ENCODE results near the gene FSHR. TPM values are rescaled to one million over a fixed set of nuclear protein-coding genes. Genes with fewer than 3 reads are reported as not detected.

FSHR gene
- total RNA-seq, 1 donor from 2014 or later: 0.19 TPM

DNA sequence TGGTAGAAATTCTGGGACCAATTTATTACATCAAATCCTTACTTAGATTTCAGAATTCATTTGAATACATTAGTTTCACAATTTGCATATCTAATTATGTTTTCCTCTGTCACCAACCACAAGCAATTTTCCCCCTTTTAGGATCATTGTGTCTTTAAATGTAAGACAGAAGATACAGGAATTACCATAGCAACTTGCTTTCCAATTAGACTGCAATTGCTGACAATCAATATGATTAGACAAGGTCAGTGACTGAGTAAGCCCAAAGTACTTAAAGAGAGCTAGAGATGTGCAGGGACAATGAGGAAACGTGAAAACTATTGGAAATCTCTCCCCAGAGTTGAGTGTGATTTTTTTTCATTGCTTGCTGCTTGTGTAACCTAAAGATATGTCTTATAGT, 121.4 kb downstream of the FSHR start:
- DNase-seq (ENCODE audit: low read depth): no peak

DNA sequence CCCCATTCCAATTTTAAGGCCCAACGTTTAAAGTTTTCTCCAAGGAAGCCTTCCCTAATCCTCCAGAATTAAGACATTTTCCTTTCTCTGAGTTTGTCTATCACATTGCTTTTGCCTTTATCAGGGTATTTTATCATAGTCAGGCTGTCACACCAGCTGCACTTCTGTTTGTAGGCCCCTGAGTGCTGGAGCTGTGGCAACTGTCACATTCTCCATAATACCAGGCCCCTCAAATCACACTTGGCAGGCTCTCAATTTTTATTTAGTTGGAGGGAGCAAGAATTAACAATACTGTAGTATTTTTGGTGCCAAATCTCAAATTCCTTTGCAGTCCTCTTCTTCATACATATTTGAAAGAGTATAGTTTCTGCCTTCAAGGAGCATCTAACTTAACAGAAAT, 122.2 kb downstream of the FSHR start:
- no peak for DNase-seq (ENCODE audit: low read depth)

DNA sequence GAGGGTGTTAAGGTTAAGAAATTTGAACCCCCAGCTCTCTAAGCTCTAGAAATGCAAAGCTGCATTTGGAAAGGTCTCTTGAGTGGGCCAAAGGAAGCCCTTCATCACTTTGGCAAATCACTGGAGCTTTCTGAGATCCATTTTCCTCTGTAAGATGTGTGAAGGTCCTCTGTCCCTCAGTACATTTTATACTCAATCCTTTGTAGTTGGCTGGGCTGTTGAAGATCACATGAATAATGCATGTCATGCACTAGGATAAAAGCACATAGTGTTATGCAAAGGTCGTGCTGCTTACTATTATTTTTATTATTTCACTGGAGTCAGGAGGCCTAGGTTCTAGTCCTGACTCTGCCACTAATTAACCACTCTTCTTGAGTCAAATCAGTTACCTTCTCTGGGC, 124.9 kb downstream of the FSHR start:
- DNase-seq (ENCODE audit: low read depth): no peak

DNA sequence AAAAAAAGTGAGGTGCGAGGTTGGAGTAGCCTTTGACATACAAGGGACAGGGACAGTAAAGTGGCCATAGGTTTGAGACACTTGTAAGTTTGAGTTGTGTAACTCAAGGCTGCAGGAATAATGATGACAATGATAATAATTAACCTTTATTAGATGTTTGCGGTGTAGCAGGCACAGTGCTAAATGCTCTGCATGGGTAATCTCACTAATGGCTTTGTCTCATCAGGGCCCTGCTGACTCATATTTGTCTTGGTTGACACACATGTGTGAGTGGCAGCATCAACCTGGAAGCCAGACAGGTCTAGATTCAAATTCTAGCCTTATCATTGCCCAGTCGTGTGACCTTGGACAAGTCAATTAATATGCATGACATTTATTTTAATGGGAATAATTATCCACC, 126.2 kb downstream of the FSHR start:
- DNase-seq (ENCODE audit: low read depth): no peak

DNA sequence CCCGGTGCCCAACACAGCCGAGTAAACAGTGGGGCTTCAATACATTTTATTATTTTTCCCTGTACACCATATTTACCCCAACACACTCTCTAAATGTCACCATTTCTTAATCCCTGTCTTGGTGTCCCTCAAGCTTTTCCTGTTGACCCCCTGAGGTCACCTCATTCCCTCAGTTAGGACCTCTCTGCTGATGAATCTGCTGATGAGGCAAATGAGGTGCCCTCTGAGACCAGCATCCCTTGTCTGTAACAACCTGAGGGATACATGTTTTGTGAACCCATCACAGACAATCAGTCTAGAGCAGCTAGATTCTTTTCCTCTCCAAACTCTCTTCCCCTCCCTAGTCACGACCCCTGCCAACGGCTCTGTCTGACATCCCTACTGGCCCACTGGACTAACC, 127.6 kb downstream of the FSHR start:
- DNase-seq (ENCODE audit: low read depth): no peak

DNA sequence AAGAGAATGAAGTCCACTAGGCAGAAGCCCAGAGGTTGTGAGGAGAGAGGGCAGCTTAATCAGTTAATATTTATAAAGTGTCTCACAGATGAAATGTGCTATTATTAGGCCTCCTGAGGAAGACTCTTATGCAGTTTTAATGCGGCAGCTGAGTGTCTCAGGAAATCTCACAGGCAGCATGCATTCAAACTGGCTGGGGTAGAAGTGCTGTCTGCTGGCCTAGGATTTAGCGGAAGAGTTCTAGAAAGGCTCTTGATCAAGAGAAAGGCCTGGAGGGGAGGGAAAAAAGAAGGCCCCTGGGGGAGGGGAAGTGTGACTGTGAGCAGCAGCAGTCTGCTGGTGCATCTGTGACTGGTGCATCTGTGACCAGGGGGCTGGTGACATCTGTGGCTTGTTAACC, 133.0 kb downstream of the FSHR start:
- DNase-seq (ENCODE audit: low read depth): no peak

- no peak for DNase-seq (ENCODE audit: low read depth)
Measured at GRCh38 chr2:49005261-49005660, 149.1 kb downstream of the FSHR start.

- no peak for DNase-seq (ENCODE audit: low read depth)
Measured at GRCh38 chr2:49004036-49004626, 150.2 kb downstream of the FSHR start.

- peak; percentile 2 for DNase-seq (ENCODE audit: low read depth)
Measured at GRCh38 chr2:49003201-49003600, 151.1 kb downstream of the FSHR start.

GRCh38 chr2:49002750-49003149, 151.6 kb downstream of the FSHR start:
- DNase-seq (ENCODE audit: low read depth): peak; percentile 5

GRCh38 chr2:49000695-49001094, 153.6 kb downstream of the FSHR start:
- DNase-seq (ENCODE audit: low read depth): no peak

DNA sequence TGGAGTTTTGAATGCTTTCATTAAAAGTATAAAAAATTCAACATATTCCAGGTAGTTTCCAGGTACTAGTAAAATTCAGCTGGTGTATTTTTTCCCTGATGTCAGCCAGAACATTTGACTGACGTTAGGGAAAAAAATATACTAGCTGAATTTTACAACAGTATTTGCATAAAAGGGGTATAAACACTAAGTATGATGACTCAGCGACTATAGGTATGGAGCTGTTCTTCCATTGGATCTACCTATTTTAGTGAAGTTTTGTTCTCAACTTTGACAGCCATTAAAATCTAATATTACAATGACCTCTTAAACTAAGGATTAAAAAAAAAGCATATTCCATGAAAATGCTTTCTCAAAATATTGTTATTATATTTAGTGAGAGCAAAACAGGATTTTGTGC, 155.9 kb downstream of the FSHR start:
- no peak for DNase-seq (ENCODE audit: low read depth)

DNA sequence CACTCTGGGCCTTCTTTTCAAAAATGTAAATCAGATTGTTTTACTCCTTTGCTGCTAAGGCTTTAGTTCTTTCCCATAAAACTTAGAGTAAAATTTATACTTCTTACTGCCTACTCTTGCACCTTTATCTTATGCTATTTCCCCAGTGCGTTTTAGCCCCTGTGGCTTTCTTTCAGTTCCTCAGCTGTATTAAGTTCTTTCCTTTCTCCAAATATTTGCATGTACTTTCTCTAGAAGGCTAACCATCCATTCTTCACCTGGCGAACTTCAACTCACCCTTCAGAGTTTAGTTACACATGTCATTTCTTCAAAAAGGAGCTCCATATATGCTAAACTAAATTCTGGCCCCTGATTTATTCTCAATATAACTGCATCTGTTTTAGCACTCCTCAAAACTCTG, 160.7 kb downstream of the FSHR start:
- no peak for DNase-seq (ENCODE audit: low read depth)

DNA sequence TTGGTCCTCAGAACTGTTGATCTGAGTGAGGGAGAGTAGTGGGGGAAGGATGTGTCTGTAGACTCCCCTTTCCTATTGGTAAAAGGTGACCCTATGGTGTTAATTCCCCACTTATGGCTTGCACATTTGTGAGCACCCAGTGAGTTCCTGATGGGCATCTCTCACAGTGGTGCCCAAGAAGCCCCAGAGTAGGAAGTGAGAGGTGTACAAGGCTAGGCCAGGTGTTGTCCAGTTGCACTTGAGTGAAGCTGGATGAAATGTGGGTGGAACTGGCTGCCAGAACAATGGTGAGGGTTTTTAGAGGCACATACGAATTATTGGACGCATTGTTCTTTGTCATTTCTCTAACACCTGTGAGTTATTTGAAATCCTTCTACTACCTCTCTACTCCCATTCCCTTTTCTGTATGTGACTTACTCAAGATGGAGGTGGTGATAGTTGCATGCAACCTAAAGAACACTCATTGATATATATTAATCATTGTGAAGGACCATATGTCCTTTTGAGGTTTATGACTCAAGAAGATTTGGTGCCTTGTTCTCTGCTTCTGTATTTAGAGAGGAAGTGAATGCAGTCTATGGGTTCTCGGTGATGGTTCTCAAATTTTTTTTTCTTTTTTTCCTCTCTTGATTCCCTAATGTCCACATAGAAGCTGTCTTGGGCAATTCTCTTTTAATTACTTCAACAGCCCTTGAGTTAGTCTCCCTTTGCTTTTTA, 162.7 kb downstream of the FSHR start:
- DNase-seq (ENCODE audit: low read depth): no peak

GRCh38 chr2:48984922-48985321, 169.4 kb downstream of the FSHR start:
- no peak for DNase-seq (ENCODE audit: low read depth)

DNA sequence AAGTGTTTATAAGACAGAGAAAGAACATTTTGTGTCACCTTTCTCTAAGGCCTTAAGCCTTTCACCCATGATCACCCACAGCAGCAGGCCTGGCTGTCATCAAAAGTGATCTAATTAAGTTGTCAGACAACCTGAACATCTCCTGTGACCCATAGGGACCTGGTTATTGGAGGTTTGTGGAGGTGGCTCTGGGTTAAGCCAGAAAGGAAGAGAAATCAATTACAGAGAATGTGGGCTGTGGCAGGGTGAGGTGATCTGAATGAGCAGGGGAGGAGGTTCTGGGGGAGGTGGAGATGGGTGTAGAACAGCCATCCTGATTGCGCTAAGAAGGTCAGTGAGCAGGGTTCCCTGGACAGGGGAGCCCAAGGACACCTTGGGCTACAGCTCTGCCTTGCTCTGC, 170.8 kb downstream of the FSHR start:
- no peak for DNase-seq (ENCODE audit: low read depth)

- no peak for DNase-seq (ENCODE audit: low read depth)
Measured at GRCh38 chr2:48982887-48983435, 171.4 kb downstream of the FSHR start.

DNA sequence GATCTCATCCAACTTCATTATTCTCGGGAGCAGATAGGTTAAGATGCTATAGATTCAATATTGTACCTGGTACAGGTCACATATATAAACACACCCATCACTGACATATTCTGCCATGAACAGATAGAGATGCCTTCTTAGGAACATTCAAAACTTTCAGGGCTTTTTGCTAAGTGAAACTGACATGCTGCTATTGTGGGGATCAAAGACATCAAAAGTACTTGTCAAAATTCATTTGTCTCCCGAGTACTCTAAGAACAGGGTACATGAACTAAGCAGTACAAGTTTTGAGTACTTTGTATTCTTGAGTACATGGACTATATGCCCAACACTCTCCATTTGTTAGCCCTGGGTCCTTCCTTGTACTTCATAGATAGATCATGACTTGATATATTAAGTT, 173.5 kb downstream of the FSHR start:
- no peak for DNase-seq (ENCODE audit: low read depth)

- no peak for DNase-seq (ENCODE audit: low read depth)
Measured at GRCh38 chr2:48979691-48980090, 174.6 kb downstream of the FSHR start.

DNA sequence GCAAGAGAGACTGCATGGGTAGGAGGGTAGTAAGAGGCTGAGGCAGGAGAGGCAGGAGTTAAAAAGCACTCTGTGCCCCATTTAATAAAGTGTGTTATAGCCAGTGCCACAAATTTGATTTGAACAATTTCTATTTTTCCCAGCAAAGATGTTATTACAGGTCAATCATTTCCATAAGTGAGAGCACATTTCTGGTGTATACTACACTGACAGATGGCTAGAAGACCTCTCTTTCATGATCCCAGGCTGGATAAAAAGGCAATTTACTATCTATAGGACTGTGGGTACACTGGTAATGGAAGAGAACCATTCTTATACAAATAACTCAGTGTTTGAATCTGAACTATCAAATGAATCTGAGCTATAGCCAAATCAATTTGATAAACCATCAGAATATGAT, 176.2 kb downstream of the FSHR start:
- DNase-seq (ENCODE audit: low read depth): no peak

- DNase-seq (ENCODE audit: low read depth): no peak
Measured at GRCh38 chr2:48971801-48972200, 182.5 kb downstream of the FSHR start.

- no peak for DNase-seq (ENCODE audit: low read depth)
Measured at GRCh38 chr2:48968011-48968410, 186.3 kb downstream of the FSHR start.

DNA sequence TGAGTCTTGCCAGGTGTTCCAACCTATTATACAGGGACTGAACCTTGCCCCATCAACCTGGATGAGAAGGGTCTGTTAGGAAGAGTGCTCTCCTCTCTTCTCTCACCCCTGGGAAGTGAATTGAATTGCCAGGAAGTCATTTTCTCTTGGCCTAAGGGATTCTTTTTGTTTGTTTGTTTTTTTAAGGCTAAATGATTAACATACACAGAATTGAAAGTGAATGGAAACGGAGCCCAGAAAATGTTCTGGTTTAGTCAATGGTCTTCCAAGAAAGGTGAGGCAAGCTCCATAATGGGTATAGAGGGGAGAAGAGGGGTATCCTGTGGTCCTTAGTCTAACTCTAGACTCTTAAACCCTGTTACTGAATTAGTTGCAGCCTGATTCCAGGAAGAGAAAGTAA, 189.1 kb downstream of the FSHR start:
- no peak for DNase-seq (ENCODE audit: low read depth)
